ENCODE data around the gene RPL31. TPM values are rescaled to one million over a fixed set of nuclear protein-coding genes. Genes with fewer than 3 reads are reported as not detected.

Gene RPL31
- total RNA-seq, result 637 and 797 TPM in 2 replicates
- polyA plus RNA-seq (2012), result 2,509 TPM

- peak; percentile 98 for DNase-seq (ENCODE audit: low read depth)
Measured at GRCh38 chr2:101001691-101002561, at the start of gene RPL31. Gene RPL31, plus strand, starts transcription at chr2:101002289. Its CDS starts 413 bp downstream, at chr2:101002702.

DNA sequence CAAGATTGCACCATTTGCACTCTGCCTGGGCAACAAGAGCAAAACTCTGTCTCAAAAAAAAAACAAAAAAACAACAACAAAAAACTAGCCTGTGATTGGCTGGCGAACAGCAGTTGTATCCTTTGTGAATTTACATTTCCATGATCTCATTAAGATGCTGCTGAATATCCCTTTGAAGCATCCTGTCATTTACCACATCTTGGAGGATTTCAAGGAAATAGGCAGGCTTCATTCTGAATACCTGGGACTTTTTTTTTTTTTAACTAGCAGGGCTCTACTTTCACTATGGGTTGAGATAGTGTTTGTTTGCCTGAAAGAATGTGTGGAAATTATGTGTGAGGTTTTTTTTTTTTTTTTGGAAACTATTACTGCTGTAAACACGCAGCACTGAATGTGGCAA, 49.6 kb upstream of the RPL31 start:
- DNase-seq (ENCODE audit: low read depth), result no peak

GRCh38 chr2:100953406-100954043, 48.6 kb upstream of the RPL31 start:
- DNase-seq (ENCODE audit: low read depth), result no peak

- DNase-seq (ENCODE audit: low read depth), result no peak
Measured at GRCh38 chr2:100954044-100954420, 48.1 kb upstream of the RPL31 start.

GRCh38 chr2:100955226-100955625, 46.9 kb upstream of the RPL31 start:
- DNase-seq (ENCODE audit: low read depth), result peak; percentile 37

DNA sequence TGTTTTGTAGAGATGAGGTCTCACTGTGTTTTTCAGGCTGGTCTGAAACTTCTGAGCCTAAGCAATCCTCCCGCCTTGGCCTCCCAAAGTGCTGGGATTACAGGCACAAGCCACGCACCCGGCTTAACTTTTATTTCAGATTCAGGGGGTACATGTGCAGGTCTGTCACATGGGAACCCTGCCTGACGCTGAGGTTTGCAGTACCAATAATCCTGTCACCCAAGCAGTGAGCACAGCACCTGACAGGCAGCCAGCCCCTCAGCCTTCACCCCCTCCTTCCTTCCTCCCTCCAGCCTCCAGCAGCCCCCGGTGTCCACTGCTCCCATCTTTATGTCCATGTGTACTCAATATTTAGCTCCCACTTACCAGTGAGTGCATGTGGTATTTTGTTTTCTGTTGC, 46.0 kb upstream of the RPL31 start:
- no peak for DNase-seq (ENCODE audit: low read depth)

DNA sequence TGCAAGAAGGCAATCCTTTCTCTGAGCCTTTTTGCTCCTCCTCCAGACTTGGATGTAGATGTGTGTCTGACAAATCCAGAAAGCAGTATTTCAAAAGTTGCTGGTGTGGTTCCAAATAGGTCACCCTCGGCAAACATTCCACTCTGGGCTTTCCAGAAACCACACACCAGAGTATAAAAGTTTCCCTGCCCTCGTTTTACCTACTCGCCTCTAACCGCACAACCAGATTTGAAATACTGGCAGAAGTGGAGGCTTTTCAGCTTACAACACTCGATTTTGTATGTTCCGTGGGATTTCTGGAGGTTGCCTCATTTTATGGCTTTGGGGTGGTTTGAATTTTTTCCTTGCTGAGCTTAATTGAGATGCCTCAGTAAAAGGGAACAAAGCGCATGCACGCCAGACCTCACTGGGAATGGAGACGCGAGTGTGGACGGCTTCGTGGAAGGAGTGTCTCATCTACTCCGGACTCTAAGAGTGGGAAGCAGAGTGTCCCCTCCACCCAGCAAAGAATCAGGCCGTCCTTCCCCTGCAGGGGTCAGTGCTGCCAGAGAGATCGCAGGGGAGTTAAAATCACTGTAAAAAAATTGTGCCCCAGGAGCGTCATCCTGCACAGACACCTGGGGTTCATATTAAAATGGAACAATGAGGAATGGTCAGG, 44.0 kb upstream of the RPL31 start:
- DNase-seq (ENCODE audit: low read depth), result peak; percentile 83

DNA sequence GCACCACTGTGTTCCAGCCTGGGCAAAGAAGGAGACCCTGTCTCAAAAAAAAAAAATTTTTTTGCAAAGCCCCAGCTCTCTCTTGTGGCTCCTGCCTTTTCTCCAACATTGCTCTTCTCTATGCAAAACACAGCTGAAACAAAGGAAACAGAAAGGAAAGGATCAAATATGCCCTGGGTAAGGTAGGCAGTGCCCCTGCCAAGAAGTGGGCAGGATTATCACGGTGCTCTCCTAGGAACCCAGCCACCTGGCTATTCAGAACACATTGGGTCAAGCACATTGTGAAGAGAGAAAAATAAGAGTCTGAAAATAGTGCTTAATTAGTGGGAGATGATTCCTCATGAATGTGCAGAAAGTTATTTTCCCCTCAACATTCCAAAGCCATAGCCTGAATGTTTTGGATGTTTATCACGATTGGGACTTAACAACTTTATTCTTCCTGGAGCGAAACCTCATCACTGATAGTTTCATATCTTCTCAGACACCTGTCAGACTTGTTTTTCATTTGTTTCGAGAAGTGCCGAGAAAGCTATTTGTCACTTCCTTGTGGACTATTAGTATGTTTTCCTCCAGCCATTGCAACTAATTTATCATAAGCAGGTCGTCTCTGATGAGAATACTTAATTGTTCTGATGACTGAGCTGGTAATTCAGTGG, 42.7 kb upstream of the RPL31 start:
- DNase-seq (ENCODE audit: low read depth), result peak; percentile 62

- DNase-seq (ENCODE audit: low read depth), result no peak
Measured at GRCh38 chr2:100960688-100961087, 41.4 kb upstream of the RPL31 start.

GRCh38 chr2:100962366-100963025, 39.6 kb upstream of the RPL31 start:
- DNase-seq (ENCODE audit: low read depth), result no peak

DNA sequence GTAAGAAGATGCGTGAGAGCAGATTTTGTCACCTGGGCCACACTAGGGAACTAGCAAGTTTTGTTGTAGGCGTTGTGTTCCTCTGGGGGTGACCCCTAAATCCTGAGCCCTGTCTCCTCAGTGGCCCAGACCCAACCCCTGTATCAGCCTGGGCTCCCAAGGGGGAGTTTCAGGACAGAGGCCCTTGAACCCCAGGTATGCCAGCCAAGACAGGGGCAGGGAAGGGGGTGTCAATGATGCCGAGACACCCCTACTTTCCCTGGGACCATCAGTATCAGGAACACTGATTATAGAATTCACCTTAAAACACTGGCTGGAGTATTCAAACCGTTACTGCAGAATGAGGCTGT, 39.1 kb upstream of the RPL31 start:
- no peak for DNase-seq (ENCODE audit: low read depth)

DNA sequence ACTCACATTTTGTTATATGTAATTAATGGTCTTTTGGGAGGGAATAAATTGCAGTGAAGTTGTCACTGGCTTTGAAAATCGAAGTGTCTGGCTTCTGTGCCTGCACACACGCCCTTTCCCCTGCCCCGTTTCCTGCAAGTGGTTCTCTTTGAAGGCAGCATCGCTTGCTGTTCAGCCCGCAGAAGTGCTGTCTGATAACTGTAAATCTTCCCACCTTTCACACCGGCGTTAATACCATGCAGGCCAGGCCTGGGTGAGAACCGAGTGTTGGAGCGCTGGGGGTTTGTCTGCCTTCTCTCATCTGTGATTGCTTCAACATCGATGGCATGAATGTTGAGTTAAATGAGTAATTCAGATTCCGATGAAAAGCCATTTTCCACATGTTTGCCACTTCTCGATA, 37.9 kb upstream of the RPL31 start:
- no peak for DNase-seq (ENCODE audit: low read depth)

- no peak for DNase-seq (ENCODE audit: low read depth)
Measured at GRCh38 chr2:100964681-100965169, 37.4 kb upstream of the RPL31 start.

DNA sequence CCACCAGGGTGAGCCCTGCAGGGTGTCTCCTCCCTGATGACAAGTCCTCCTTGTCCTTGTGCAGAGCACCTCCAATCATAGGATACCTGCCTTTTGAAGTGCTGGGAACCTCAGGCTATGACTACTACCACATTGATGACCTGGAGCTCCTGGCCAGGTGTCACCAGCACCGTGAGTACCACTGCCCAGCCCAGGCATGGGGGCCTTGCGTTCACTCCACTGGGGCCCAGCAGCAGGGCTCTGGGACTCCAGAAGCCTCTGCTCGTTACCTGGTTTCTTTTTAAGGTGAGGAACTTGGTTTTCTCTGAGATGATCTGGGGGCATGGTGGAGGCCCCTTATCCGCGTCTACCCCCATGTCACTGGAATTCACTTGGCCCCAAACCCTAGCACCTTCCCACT, 36.5 kb upstream of the RPL31 start:
- DNase-seq (ENCODE audit: low read depth), result no peak

GRCh38 chr2:100967716-100968115, 34.4 kb upstream of the RPL31 start:
- no peak for DNase-seq (ENCODE audit: low read depth)

- no peak for DNase-seq (ENCODE audit: low read depth)
Measured at GRCh38 chr2:100968146-100969145, 33.6 kb upstream of the RPL31 start.

- DNase-seq (ENCODE audit: low read depth), result no peak
Measured at GRCh38 chr2:100969998-100970397, 32.1 kb upstream of the RPL31 start.

GRCh38 chr2:100971221-100971620, 30.9 kb upstream of the RPL31 start:
- DNase-seq (ENCODE audit: low read depth), result no peak

DNA sequence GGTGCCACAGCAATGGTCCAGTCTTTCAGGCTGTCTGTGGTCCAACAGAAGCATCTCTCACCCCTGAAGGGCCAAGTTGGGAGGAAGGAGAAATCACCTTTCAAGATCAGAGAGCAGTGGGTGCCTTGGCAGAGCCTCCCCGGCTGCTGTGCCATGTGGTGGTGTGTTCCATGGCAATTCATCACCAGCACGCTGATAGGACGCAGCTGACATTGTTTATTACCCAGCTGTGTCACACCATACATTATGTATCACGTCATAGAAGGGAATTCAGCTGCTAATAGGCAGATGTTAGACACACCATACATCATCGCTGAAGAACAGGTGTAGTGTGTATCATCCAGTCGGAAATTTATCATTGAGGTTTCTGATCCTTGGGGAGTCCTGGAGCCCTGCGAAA, 29.6 kb upstream of the RPL31 start:
- no peak for DNase-seq (ENCODE audit: low read depth)
